OCI-LY1 (cell line): ENCODE results near the gene SLC27A3.

Source experiments
- CTCF ChIP-seq: fragments of 200-600 bp; sonication (generic), shearing (Covaris generic); IDR thresholded peaks from 2 replicates; pipeline ENCODE4 v1.5.1; 2017; ENCODE audit warnings: mild to moderate bottlenecking, antibody characterized with exemption, low read length, moderate library complexity, mixed read lengths
- EZH2 ChIP-seq: fragments of 200-600 bp; sonication (generic), shearing (Covaris generic); IDR thresholded peaks from 2 replicates; pipeline ENCODE4 v1.8.0; 2017; ENCODE audit warnings: borderline replicate concordance, mixed run types, mild to moderate bottlenecking, antibody characterized with exemption, low read length, moderate library complexity, mixed read lengths

DNA sequence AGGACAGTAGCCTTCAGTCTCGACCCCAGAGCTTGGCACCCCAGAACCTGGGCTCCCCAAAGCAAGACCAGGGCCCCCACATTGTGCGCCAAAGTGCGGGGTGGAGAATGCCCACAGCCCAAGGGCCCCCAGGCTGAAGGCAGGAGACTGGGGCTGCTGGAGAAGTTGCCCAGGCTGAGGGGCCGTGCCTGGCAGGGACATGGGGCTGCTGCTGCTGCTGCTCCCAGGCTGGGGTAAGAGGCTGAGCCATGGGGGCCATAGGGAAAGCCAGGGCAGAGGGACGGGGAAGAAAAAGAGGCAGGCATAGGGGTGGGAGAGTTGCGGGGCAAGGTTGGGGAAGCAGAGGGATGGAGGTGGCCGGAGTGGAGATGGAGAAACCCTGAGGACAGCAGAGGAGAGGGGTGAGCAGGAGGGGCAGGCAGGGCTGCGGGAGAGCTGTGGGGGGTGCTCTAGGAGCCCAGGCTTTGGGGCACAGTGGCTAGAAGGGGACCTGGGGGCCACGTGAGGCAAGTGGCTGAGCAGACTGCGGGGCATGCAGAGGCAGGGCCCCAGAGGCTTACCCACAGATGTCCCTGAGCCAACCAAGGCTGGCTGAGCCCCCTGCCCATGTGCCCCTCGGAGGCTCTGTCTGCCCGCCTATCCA lies 18.9 kb downstream of the SLC27A3 start:
- TF ChIP-seq CTCF (no peak), EZH2 (no peak)
